NCI-H2196 treated with DMSO at 0.1 percent for 48 hours (cell line): ENCODE results near the gene TPRA1.

Source experiments
- DNase-seq: peaks from one replicate; lab custom pipeline; 2025; ENCODE audit not compliant: unreplicated experiment; lab: John Stamatoyannopoulos, UW

TPRA1 gene

DNA sequence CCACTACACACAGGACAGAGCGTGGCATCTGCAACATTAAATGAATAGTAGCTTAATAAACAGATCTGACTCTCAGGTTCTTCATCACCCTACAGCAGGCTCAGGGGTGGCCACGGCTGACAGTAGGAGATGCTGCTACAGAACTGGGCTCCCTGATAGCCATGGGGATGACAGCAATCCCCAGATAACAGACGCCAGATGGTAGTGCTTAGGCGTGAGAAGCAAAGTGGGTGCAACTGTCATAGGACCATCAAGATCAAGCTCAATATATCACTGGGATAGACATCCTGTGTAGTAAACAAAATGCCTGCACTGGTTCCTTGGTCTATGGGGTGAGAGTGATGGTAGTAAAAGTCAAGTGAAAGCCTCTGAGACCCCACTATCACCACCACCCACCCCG, 2.6 kb upstream of the TPRA1 start:
- no peak for DNase-seq

DNA sequence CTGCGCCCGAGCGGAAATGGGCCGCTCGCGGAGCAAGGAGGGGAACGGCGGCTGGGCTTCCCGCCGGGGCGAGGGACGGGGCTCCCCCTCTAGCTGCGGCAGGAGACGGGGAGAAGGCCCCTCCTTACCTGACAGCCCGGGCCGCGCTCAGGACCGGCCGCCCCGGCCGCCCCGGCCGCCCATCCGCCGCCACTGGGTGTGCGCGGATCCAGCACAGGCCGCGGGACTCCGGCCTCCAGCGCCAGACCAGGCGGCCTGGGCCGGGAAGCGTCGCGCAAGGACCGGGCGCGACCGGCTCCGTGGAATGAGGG, 296 bp downstream of the TPRA1 start:
- DNase-seq = no peak

- no peak for DNase-seq
These were observed 792 bp downstream of the TPRA1 start for GRCh38 chr3:127589600-127590281.

DNA sequence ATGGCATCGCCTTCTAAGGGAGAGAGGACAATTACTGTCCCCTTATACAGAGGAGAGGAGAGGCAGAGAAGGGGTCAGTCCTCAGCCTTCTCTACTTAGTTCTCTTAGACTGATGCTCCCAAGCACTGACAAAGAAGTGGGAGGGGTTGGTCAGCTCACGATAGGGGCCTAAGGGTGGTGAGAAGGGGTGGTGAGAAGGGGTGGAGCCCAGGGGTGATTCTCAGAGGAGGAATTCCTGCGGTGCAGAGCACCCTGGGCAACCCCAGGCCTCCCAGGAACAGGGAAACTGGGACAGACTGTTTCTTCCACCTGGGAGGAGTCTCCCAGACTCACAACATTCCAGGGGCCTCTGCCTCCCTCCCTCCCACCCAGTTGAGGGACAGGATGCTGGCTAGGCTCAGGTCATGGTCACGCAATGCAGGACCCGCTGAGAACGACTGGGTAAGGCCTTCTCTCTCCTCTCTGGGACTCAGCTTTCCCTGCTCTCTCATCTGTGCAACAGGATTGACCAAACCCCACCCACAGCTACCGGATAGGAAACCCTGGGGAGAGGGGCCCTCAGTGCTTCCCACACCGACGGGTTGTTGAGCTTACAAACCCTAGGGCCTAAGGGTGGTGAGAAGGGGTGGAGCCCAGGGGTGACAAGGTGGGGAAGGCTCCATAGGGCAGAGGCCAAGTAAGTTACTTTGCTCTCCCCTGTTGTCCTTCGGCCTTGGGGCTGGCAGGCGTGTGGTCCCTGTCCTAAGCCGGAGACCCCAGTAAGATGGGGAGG, 1.5 kb downstream of the TPRA1 start:
- DNase-seq = no peak

DNA sequence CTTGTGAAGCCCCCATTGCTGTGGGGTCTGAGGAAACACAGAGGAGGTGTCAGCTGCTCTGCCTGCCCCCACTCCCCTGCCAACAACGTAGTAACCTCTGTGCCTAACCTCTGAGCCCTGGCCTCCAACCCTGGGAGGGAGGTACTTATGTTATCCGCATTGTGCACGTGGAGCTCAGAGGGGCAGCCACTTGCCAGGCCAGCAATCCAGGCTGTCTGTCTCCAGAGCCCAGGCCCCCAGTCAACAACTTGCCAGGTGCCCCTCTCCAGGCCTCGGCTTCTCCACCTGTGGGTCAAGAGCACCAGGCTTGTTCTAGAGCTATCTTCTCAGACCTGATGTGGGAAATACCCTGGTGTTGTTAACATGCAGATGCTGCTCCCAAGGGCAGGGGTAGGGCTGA, 2.7 kb downstream of the TPRA1 start:
- no peak for DNase-seq

DNA sequence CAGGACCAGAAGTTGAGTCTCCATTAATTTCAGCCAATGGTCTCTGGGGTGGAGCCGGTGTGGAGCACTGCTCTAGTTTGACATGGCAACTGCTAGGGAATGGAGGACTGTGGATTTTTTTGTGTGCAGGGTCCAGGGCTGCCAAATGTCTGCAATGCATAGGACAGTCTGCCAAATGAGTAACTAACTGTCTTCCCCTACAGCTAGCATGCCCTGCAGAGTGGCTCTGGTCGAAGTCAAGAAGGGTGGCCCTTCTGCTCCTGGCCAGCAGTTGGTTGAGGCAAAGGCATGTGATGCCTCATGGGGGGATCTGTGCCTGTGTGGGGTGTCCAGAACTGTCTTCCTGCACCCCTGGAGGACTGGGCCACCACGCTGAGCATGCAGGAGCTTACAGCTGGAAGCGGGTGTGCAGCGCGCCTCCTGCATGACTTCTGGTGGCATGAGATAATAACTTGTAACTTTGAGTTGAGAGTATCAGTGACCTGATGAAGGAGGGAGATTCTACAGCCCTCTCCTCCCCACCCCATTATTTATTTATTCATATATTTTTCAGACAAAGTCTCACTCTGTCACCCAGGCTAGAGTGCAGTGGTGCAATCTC, 4.6 kb downstream of the TPRA1 start:
- DNase-seq = no peak

- DNase-seq = no peak
These were observed 5.2 kb downstream of the TPRA1 start for GRCh38 chr3:127585163-127585812.

- no peak for DNase-seq
These were observed 5.8 kb downstream of the TPRA1 start for GRCh38 chr3:127584734-127585133.

- no peak for DNase-seq
These were observed 10.0 kb downstream of the TPRA1 start for GRCh38 chr3:127580327-127581060.

DNA sequence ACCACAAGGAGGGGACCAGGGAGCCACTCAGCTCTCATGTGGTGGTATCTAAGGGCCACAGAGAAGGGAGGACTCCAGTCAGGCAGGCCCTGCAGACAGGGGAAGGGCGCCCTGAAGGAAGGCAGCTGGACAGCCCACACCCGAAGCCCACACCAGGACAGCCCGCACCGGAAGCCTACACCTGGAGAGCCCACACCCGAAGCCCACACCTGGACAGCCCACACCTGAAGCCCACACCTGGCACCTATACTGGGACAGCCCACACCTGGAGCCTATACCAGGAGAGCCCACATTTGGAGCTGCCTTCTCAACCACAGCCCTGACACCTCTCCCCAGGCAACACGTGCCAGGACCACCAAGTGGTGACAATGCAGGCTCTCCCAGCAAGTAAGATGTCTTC, 11.7 kb downstream of the TPRA1 start:
- DNase-seq = no peak

DNA sequence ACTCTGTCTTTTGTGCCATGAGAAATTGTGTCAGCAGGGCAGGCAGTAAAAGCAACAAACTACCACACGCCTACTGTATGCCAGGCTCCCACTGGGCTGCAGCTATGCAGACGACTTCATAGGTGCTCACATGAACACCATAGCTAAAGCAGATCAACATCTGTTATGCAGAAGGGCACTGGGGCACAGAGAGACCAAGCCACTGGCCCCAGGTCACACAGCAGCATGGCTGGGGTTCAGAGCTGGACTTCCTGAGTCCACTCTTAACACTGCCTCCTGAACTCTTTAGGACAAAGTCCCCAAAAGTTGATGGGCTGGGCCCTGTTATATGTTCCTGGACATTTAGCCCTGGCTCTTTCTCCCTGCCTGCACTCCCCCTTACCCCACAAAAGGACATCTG, 12.4 kb downstream of the TPRA1 start:
- DNase-seq = no peak

- DNase-seq = no peak
These were observed 13.1 kb downstream of the TPRA1 start for GRCh38 chr3:127577448-127577847.

- peak; percentile 85 for DNase-seq
These were observed 15.4 kb downstream of the TPRA1 start for GRCh38 chr3:127574880-127575878.

- no peak for DNase-seq
These were observed 16.6 kb downstream of the TPRA1 start for GRCh38 chr3:127573912-127574311.

GRCh38 chr3:127573401-127573800, 17.1 kb downstream of the TPRA1 start:
- DNase-seq = no peak

DNA sequence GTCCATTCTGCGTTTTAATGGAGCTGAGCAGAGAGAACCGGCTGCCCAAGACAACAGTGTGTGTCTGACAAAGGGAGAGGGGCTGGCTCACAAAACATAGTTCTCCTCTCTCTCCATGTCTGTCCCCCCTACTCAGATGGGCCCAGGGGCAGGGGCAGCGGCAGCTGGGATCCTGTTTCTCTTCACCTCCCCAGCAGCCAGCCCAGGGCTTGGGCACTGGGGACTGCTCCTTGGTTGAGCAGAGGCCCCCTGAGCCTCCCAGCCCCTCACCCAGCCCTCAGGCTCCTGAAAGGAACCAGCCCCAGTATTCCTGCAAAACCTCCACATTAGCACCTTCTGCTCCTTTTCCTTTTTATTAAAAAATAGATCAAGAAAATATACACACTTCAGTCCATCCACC, 17.8 kb downstream of the TPRA1 start:
- DNase-seq = no peak

- no peak for DNase-seq
These were observed 18.3 kb downstream of the TPRA1 start for GRCh38 chr3:127572186-127572585.

- DNase-seq = no peak
These were observed 20.0 kb downstream of the TPRA1 start for GRCh38 chr3:127570520-127570919.

DNA sequence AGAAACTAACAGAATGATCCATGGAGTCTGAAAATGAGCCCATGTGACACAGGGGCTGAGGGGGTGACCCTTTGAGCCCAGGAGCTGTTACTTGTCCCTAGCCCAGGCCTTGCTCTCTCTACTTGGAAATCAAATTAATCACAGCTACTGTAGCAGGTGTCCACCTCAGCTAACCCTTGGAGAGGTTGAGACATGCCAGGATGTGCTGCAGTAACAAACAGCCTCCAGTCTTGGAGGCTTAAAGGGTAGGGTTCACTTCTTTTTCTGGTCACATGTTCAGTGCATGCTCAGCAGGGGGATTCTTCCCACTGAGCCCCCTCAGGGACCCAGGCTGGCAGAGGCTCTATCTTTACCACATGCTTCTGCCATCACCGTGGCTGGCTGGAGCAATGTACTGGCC, 21.4 kb downstream of the TPRA1 start:
- no peak for DNase-seq

DNA sequence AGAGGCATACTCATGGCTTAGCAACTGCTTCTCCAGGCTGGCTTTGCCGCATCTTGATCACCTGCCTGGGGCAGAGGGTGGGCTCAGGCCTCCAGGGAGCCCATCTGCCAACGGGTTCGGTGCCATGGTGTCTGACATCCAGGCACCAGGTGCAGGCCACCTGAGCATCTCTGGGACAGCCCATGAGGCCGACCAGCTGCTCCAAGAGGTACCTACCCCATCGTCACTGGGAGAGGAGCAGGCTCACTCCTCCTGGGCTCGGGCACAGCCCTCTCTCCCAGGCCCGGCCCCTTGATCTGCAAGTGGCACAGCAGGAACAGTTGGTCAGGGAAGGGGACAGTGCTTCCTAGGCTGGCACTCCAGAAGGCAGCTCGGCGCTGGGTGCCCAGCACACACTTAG, 21.9 kb downstream of the TPRA1 start:
- no peak for DNase-seq
